ENCODE results near the gene MMP21.

The MMP21 gene

GRCh38 chr10:125761961-125762360 is 13.7 kb downstream of the MMP21 start:
- no peak for DNase-seq

GRCh38 chr10:125757742-125758141 is 17.9 kb downstream of the MMP21 start:
- no peak for DNase-seq

GRCh38 chr10:125756853-125757487 is 18.7 kb downstream of the MMP21 start:
- no peak for DNase-seq

GRCh38 chr10:125756196-125756595 is 19.4 kb downstream of the MMP21 start:
- no peak for DNase-seq

- no peak for DNase-seq
Observed at GRCh38 chr10:125747417-125747816, 28.2 kb downstream of the MMP21 start.

- no peak for DNase-seq
Observed at GRCh38 chr10:125744909-125745308, 30.7 kb downstream of the MMP21 start.

- no peak for DNase-seq
Observed at GRCh38 chr10:125742465-125742864, 33.2 kb downstream of the MMP21 start.

GRCh38 chr10:125739994-125740679 is 35.5 kb downstream of the MMP21 start:
- DNase-seq = no peak

- no peak for DNase-seq
Observed at GRCh38 chr10:125738206-125738605, 37.4 kb downstream of the MMP21 start.

- no peak for DNase-seq
Observed at GRCh38 chr10:125734823-125735222, 40.8 kb downstream of the MMP21 start.

GRCh38 chr10:125734148-125734547 is 41.5 kb downstream of the MMP21 start:
- DNase-seq = no peak

GRCh38 chr10:125727436-125727835 is 48.2 kb downstream of the MMP21 start:
- no peak for DNase-seq

GRCh38 chr10:125726914-125727313 is 48.7 kb downstream of the MMP21 start:
- DNase-seq = no peak

- no peak for DNase-seq
Observed at GRCh38 chr10:125722811-125723210, 52.8 kb downstream of the MMP21 start.

- DNase-seq = no peak
Observed at GRCh38 chr10:125721035-125721434, 54.6 kb downstream of the MMP21 start.

GRCh38 chr10:125720002-125720382 is 55.6 kb downstream of the MMP21 start:
- no peak for DNase-seq

GRCh38 chr10:125719173-125720001 is 56.2 kb downstream of the MMP21 start, which contains the start of gene EDRF1:
Gene EDRF1 (plus strand): TSS chr10:125719709. CDS start chr10:125719808, 99 bp downstream.
- DNase-seq = peak; percentile 97
